ENCODE results near the gene ESR2.
A peak's percentile ranks its signal among the peaks of the same experiment; 100 is the strongest.

ESR2 gene

GRCh38 chr14:64265222-64265621, 28.9 kb downstream of the ESR2 start:
- DNase-seq (ENCODE audit: low read depth), result no peak

GRCh38 chr14:64260418-64260817, 33.8 kb downstream of the ESR2 start:
- DNase-seq (ENCODE audit: low read depth), result no peak

- DNase-seq (ENCODE audit: low read depth), result no peak
Observed at GRCh38 chr14:64255756-64256155, 38.4 kb downstream of the ESR2 start.

- DNase-seq (ENCODE audit: low read depth), result peak; percentile 28
Observed at GRCh38 chr14:64253672-64254071, 40.5 kb downstream of the ESR2 start.

GRCh38 chr14:64249363-64249762, 44.8 kb downstream of the ESR2 start:
- no peak for DNase-seq (ENCODE audit: low read depth)

GRCh38 chr14:64248689-64249088, 45.5 kb downstream of the ESR2 start:
- DNase-seq (ENCODE audit: low read depth), result no peak

- no peak for DNase-seq (ENCODE audit: low read depth)
Observed at GRCh38 chr14:64247195-64247594, 47.0 kb downstream of the ESR2 start.

GRCh38 chr14:64246688-64247087, 47.5 kb downstream of the ESR2 start:
- DNase-seq (ENCODE audit: low read depth), result no peak

GRCh38 chr14:64245491-64245890, 48.7 kb downstream of the ESR2 start:
- DNase-seq (ENCODE audit: low read depth), result no peak

- no peak for DNase-seq (ENCODE audit: low read depth)
Observed at GRCh38 chr14:64244279-64244678, 49.9 kb downstream of the ESR2 start.

GRCh38 chr14:64238631-64239030, 55.5 kb downstream of the ESR2 start:
- DNase-seq (ENCODE audit: low read depth), result no peak

GRCh38 chr14:64238049-64238448, 56.1 kb downstream of the ESR2 start:
- DNase-seq (ENCODE audit: low read depth), result no peak

- DNase-seq (ENCODE audit: low read depth), result no peak
Observed at GRCh38 chr14:64235652-64236640, 58.2 kb downstream of the ESR2 start.

GRCh38 chr14:64234877-64235651, 59.1 kb downstream of the ESR2 start:
- no peak for DNase-seq (ENCODE audit: low read depth)

GRCh38 chr14:64233531-64234190, 60.5 kb downstream of the ESR2 start:
- no peak for DNase-seq (ENCODE audit: low read depth)

GRCh38 chr14:64232944-64233343, 61.2 kb downstream of the ESR2 start:
- no peak for DNase-seq (ENCODE audit: low read depth)

GRCh38 chr14:64232095-64232838, 61.9 kb downstream of the ESR2 start:
- DNase-seq (ENCODE audit: low read depth), result peak; percentile 81

- no peak for DNase-seq (ENCODE audit: low read depth)
Observed at GRCh38 chr14:64229489-64229888, 64.7 kb downstream of the ESR2 start.

- DNase-seq (ENCODE audit: low read depth), result no peak
Observed at GRCh38 chr14:64227856-64228255, 66.3 kb downstream of the ESR2 start.

GRCh38 chr14:64225151-64225757, 68.9 kb downstream of the ESR2 start:
- no peak for DNase-seq (ENCODE audit: low read depth)

GRCh38 chr14:64221391-64222003, 72.7 kb downstream of the ESR2 start:
- DNase-seq (ENCODE audit: low read depth), result no peak
